GM19468 (cell line): ENCODE results near the gene GOSR1.
"Not testable (repeated sequence)": the region's sequence is repeated elsewhere in the genome, so short reads cannot be mapped to it uniquely, and the experiment has no call there.

Source experiments
- ATAC-seq: cut with Tn5 transposase; IDR thresholded peaks from one replicate; pipeline ENCODE4 v1.9.1; 2021; ENCODE audit warnings: mild to moderate bottlenecking, moderate library complexity, moderate number of reproducible peaks; ENCODE audit not compliant: unreplicated experiment; ENCODE audit errors: extremely low read depth

GOSR1 gene

GRCh38 chr17:30537667-30538066, 60.5 kb downstream of the GOSR1 start:
- not testable (repeated sequence) for ATAC-seq

GRCh38 chr17:30541802-30542201, 64.6 kb downstream of the GOSR1 start:
- ATAC-seq = no peak

GRCh38 chr17:30543456-30543855, 66.2 kb downstream of the GOSR1 start:
- no peak for ATAC-seq

DNA sequence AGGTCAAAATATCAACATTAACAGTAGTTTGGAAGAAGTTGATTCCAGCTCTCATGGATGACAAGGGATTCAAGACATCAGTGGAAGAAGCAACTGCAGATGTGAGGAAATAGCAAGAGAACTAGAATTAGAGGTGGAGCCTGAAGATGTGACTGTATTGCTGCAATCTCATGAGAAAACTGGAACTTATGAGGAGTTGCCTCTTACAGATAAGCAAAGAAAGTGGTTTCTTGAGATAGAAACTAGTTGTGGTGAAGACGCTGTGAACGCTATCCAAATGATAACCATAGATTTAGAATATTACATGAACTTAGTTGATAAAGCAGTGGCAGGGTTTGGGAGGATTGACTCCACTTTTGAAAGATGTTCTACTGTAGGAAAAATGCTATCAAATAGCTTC, 67.8 kb downstream of the GOSR1 start:
- ATAC-seq = no peak

DNA sequence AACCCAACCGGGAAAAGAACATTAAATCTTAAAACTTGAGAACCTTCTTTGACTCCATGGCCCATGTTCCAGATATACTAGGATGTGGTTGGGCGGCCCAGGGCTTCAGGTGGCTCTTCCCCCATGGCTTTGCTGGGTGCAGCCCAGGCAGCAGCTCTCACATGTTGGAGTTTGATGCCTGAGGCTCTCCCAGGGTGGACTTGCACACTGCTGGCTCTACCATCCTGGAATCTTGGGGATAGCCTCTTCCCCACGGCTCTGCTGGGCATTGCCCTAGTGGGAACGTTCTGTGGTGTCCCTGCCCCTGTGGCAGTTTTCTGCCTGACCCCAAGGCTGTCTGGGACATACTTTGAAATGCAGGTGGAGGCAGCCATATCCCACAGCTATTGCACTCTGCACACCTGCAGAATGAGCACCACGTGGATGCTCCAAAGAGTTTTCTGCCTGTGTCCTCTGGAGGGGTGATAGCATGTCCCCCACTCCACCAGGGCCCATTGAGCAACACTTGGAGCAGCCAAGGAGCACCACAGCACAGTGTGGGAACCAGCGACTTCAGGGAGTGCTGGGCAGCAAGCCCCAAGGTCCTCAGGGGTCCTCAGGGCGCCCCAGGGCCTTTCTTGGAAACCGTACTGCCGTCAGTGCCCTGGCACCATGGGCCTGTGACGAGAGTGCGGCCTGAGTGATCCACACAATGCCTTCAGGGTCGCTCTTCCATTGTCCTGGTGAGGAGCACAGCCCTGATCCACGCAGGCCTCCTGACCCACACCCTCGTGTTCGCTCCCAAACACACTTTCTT, 70.8 kb downstream of the GOSR1 start:
- ATAC-seq = no peak

- not testable (repeated sequence) for ATAC-seq
Observed at GRCh38 chr17:30549181-30549580, 72.0 kb downstream of the GOSR1 start.

DNA sequence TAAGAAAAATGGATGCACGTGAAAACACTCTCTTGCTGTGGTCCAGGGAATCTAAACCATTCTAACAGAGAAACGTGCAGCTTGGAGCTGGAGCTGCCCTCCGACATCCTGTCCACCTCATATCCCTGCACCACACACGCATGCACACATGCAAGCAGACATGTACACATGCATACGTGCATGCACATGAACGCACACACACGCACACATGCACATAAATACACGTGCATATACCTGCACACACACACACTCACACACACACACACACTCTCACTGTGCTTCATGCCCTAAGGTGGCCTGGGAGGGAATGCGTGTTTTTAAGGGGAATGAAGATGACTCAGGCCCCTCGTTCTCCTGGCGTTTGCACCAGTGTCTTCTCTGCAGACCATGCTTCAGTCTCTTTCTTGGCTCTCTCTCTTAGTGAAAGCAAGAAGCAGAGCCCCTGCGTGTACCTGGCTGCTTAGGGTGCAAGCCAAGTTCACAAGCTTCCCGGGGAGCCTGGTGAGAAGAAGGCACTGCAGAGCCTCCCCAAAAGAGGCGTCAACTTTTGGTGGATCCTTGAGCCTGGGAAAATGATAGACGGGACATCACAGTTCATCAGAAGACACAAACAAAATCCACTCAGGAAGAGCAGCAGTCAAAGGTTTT, 72.8 kb downstream of the GOSR1 start:
- no peak for ATAC-seq

- no peak for ATAC-seq
Observed at GRCh38 chr17:30550512-30551273, 73.5 kb downstream of the GOSR1 start.

DNA sequence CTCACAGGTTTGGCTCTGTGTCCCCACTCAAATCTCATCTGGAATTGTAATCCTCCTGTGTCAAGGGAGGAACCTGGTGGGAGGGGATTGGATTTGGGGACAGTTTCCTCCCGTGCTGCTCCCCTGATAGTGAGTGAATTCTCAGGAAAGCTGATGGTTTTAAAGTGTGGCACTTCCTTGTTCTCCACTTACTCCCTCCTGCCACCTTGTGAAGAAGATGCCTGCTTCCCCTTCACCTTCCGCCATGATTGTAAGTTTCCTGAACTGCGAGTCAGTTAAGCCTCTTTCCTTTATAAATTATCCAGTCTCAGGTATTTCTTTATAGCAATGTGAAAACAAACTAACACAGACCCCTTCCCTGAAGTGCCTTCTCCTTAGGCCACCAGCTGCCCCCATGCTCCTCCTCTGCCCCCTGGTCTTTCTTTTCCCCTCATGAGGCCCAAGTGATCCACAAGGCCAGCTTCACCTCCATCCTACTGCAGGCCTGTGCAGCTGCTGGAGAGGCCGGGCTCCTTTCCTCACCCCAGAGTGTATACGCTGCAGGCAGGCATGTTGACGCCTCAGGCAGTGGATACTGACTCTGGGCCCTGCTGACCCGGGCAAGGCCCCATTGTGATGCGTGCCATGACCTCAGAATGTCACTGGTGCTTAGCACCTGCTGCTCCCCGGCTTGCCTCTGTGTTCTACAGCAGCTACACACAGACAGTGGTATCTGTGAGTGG, 74.2 kb downstream of the GOSR1 start:
- ATAC-seq = not testable (repeated sequence)

- no peak for ATAC-seq
Observed at GRCh38 chr17:30551996-30552339, 74.8 kb downstream of the GOSR1 start.

- no peak for ATAC-seq
Observed at GRCh38 chr17:30552994-30553566, 75.9 kb downstream of the GOSR1 start.

GRCh38 chr17:30553823-30554440, 76.7 kb downstream of the GOSR1 start:
- not testable (repeated sequence) for ATAC-seq

DNA sequence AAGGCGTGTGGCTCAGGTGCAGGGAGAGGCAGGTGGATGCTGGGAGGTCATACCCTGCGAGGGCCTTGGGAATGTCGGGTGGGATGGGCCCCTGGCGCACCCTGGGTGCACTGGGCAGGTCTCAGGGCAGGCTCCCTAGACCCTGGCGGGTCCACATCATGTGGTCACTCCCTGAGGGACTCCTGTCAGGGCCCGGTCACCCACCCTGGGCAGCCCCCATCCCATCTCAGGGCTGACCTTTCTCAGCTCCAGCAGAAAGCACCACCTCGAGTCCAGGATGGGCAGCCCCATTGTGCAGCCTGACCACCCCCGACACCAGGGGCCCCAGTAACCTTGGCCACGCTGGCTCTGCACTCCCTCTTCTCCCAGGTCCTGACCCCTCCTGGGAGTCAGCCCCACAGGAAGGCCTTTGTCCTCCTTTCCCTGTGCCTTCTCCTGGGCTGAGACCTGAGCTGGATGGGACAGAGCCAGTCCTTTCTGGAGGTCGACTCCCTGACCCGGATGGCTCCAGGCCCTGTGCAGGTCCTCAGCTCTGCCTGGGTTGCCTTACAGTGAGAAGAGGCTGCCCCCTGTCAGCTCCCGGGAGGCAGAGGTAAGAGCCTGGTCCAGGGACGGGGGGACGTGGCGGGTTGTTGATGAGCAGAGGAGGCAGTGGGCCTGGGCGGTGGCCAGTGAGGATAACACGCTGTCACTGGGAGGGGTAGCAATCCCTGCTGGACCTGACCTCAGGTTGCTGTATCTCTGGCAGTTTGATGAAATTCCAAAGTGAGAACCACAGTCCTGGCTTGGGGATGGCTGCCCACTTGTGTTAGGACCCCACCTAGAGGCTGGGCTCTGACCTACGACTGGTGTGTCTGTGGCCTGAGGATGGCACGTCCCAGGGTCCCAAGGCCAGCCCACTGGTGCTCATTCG, 77.9 kb downstream of the GOSR1 start:
- no peak for ATAC-seq

- ATAC-seq = no peak
Observed at GRCh38 chr17:30555942-30556341, 78.7 kb downstream of the GOSR1 start.

DNA sequence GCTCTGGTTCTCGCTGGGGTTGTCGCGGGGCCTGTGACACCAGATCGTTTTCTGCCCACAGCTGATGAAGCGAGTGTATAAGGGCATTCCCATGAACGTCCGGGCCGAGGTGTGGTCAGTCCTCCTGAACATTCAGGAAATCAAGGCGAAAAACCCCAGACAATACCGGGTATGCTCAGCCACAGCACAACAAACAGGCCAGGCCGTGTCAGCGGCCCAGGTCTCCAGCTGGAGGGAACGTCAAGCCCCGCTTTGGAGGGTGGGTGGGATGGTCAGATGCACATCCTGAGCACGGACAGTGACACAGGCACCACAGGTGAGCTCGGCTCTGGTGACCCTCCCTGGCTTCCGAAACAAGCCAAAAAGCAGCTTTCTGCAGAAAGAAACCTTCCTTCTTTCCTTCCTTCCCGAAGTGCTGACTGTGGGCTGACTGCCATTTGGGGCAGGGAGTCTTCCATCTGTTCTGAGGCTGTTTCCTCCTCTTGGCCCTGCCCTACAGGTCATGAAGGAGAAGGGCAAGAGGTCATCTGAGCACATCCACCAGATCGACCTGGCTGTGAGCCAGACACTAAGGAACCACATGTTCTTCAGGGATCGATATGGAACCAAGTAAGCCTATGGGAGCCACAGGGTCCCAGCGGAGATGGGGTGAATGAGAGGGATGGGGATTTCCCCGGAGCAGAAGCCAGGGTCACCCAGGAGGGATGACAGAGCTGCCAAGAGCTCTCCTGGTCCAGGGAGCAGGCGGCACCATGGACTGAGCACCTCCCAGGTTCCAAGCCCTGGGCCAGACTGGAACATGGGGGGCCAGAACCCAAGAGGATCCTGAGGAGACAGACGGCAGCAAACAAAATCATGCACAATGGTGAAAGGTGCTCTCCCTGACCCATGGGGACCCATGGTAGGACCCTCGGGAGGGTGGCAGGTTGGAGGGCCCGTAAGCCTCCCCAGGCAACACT, 79.4 kb downstream of the GOSR1 start:
- no peak for ATAC-seq

DNA sequence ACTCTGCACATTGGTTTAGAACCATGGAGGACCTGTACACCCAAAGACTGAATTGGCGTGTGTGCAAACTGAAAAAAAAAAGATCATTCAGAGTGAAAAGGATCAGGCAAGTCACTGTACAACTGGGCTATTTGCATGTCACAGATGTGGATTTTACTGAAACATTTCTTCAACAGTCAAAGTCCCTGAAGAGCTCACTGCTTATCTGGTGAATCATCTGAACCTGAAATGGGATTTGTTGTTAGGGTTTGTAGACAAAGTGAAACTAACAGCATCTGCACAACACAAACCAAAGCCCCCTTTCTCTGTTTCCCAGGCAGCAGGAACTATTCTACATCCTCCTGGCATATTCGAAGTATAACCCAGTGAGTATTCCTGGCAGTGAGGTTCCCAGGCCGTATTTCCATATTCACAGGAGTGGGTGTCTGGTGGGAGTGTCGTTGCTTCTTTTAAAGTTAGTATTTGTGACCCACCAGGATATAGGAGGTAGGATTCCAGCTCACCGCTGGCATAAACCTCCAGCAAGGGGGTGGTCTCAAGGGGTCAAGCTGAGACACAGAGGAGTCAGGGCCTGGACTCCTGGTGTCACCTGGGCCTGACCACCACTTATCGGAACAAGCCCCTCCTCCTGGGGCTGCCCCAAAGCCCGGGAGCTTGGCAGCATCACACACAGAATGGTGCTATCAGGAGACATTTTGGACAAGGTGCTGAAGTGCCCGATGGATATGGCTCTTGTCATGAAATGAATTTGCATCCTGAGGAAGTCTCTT, 80.9 kb downstream of the GOSR1 start:
- no peak for ATAC-seq
